SIG-M5 treated with dmso at 0.1 percent for 504 hours (cell line): ENCODE data around the gene SEMA4A.

ENCODE experiments used
- DNase-seq: peaks from one replicate; lab custom pipeline; 2025; ENCODE audit not compliant: unreplicated experiment; lab: John Stamatoyannopoulos, UW

The SEMA4A gene

DNA sequence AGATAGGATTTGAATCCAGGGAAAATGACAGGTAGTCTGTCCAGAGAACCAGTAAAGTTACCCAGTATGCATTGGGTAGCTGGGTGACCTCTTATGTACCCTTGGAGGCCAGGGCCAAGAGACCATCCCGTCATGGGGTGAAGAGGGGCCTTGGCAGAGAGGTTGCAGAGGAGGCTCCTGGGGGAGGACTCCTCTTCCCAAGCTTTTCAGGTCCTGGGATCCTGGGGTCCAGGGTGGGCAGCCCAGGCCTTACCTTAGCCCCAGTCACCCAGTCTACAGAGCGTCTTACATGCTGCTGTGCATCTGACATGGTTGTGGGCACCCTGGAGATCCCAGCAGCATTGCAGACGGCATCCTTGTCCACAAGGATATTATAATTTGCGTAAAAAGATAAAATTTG, 73.4 kb downstream of the SEMA4A start:
- DNase-seq, result no peak
